D721Med (cell line): ENCODE results near the gene ETFDH.
"Not testable (repeated sequence)": the region's sequence is repeated elsewhere in the genome, so short reads cannot be mapped to it uniquely, and the experiment has no call there.

Source experiments
- DNase-seq: peaks from one replicate; pipeline ENCODE4 v3.0.0; 2011; ENCODE audit warnings: low spot score; ENCODE audit not compliant: insufficient read length
- FAIRE-seq: peaks from 2 replicates; lab custom pipeline; 2011; peaks lifted over from hg19 to GRCh38; lab: Jason Lieb, UNC
- CTCF ChIP-seq: IDR thresholded peaks from 2 replicates; pipeline ENCODE4 v1.5.1; 2012; ENCODE audit warnings: mild to moderate bottlenecking, control low read depth; ENCODE audit not compliant: insufficient read depth; ENCODE audit errors: missing control alignments

ETFDH gene

GRCh38 chr4:158681629-158682028 lies 9.5 kb downstream of the ETFDH start:
- TF ChIP-seq CTCF: no peak
- FAIRE-seq (no peak), DNase-seq (no peak)

GRCh38 chr4:158682066-158682465 lies 10.0 kb downstream of the ETFDH start:
- TF ChIP-seq CTCF: no peak
- FAIRE-seq: no peak
- DNase-seq: no peak

GRCh38 chr4:158688813-158689212 lies 16.7 kb downstream of the ETFDH start:
- no peak for FAIRE-seq
- TF ChIP-seq CTCF: no peak

DNA sequence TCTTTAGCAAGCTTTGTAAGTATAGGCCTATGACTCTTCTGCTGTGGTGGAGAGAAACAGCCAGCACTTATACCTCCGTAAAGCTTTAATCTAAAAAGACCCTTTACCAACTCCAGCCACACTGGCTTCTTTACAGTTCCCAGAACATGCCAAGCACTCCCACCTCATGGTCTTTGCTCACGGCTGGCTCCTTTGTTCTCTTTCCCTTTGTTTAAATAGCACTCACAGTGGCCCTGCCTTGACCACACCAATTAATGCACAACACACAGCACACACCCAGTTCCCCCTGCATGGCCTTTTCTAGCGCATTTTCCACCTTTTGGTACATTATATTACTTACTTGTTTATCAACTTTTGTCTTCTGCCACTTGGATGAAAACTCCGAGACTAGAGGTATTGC lies 32.2 kb downstream of the ETFDH start:
- FAIRE-seq (no peak), DNase-seq (no peak)
- TF ChIP-seq CTCF: no peak

More at GRCh38 chr4:158688813-158689212, 16.7 kb downstream of the ETFDH start:
- no peak for DNase-seq

- no peak for FAIRE-seq
- no peak for TF ChIP-seq CTCF
- DNase-seq: no peak
Observed at GRCh38 chr4:158710814-158711213, 38.7 kb downstream of the ETFDH start.

DNA sequence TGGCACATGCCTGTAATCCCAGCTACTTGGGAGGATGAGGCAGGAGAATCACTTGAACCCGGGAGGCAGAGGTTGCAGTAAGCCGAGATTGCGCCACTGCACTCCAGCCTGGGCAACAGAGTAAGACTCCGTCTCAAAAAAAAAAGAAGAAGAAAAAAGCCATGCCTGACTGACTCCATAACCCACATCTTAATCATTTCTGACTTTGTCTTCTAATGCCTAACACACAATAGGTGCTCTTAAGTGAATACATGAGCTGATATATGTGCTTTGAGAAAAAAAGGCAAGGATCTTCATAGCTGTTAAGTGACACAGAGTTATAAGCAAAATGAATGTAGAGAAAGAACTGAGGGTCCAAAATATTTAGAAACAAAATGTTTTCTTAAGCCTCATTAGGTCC lies 40.5 kb downstream of the ETFDH start:
- not testable (repeated sequence) for DNase-seq, FAIRE-seq

- no peak for FAIRE-seq
Observed at GRCh38 chr4:158714937-158715336, 42.8 kb downstream of the ETFDH start.

More at GRCh38 chr4:158714937-158715336, 42.8 kb downstream of the ETFDH start:
- TF ChIP-seq CTCF: no peak
- DNase-seq: no peak
